GM21825 (cell line): Measurements from ENCODE around the gene SLC2A1.

ENCODE experiments used
- ATAC-seq: cut with Tn5 transposase; IDR thresholded peaks from one replicate; pipeline ENCODE4 v1.9.1; 2021; ENCODE audit warnings: mild to moderate bottlenecking, moderate library complexity; ENCODE audit not compliant: unreplicated experiment

Gene SLC2A1

GRCh38 chr1:42960566-42961311 is 2.1 kb upstream of the SLC2A1 start:
- no peak for ATAC-seq

GRCh38 chr1:42960122-42960390 is 1.4 kb upstream of the SLC2A1 start:
- no peak for ATAC-seq

- peak; percentile 45 for ATAC-seq
These were observed 684 bp downstream of the SLC2A1 start for GRCh38 chr1:42957880-42958487.

- ATAC-seq, result no peak
These were observed 1.3 kb downstream of the SLC2A1 start for GRCh38 chr1:42957229-42957879.

GRCh38 chr1:42956739-42957138 is 1.9 kb downstream of the SLC2A1 start:
- no peak for ATAC-seq

- ATAC-seq, result no peak
These were observed 3.2 kb downstream of the SLC2A1 start for GRCh38 chr1:42955311-42956063.

GRCh38 chr1:42953182-42954180 is 5.2 kb downstream of the SLC2A1 start:
- no peak for ATAC-seq

GRCh38 chr1:42952303-42953001 is 6.2 kb downstream of the SLC2A1 start:
- ATAC-seq, result peak; percentile 51

- no peak for ATAC-seq
These were observed 7.1 kb downstream of the SLC2A1 start for GRCh38 chr1:42951588-42951987.

GRCh38 chr1:42950116-42950481 is 8.6 kb downstream of the SLC2A1 start:
- ATAC-seq, result no peak

- no peak for ATAC-seq
These were observed 9.2 kb downstream of the SLC2A1 start for GRCh38 chr1:42949312-42950115.

- ATAC-seq, result no peak
These were observed 10.5 kb downstream of the SLC2A1 start for GRCh38 chr1:42947965-42948732.

GRCh38 chr1:42947117-42947516 is 11.6 kb downstream of the SLC2A1 start:
- no peak for ATAC-seq

- ATAC-seq, result no peak
These were observed 12.4 kb downstream of the SLC2A1 start for GRCh38 chr1:42946120-42946898.

GRCh38 chr1:42945164-42945563 is 13.5 kb downstream of the SLC2A1 start:
- ATAC-seq, result no peak

- ATAC-seq, result no peak
These were observed 14.3 kb downstream of the SLC2A1 start for GRCh38 chr1:42944246-42944928.

GRCh38 chr1:42943728-42944127 is 14.9 kb downstream of the SLC2A1 start:
- no peak for ATAC-seq
